Esophagus muscularis mucosa (tissue), 4 donors: Measurements from ENCODE around the gene PTPN3.

Experiments
- CTCF ChIP-seq, 3 experiments: fragments of 200-600 bp in 2 of 3; fragments of 450-650 bp in 1 of 3; sonication (generic) in 2 of 3; IDR thresholded peaks; one replicate each; pipeline ENCODE4 v1.5.1; 2017 to 2019; ENCODE audit warnings: antibody characterized with exemption in 3 of 3, mild to moderate bottlenecking in 2 of 3, moderate library complexity in 1 of 3
- EP300 ChIP-seq: sonication (generic); formaldehyde crosslinking; IDR thresholded peaks from one replicate; pipeline ENCODE4 v1.6.1; 2017; ENCODE audit warnings: antibody characterized with exemption
- POLR2A ChIP-seq: fragments of 450-650 bp; IDR thresholded peaks from one replicate; pipeline ENCODE4 v1.6.1; 2017; ENCODE audit warnings: antibody characterized with exemption, moderate library complexity, mild to moderate bottlenecking, low read depth
- POLR2AphosphoS5 ChIP-seq, 2 donors: sonication (generic); formaldehyde crosslinking; IDR thresholded peaks; one replicate each; pipeline ENCODE4 v1.6.1; 2017; ENCODE audit warnings: antibody characterized with exemption in 2 of 2

DNA sequence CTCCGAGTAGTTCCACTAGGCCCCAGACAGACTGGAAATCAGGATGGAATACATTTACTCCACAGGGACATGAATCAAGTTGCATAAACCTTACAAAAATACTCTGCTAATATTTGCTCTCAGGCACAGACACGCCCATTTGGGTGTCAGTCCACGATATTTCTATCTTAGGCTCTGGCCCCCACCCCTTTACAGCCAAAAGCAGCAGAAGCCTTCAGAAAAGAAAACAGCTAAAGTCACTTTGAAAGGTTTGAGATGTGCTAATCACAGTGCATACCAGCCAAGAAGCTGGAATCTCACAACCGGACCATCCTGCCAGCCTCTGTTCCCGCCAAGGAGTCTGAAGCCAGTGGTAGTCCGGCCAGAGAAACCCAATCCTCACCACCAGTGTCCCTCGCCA, 22.6 kb downstream of the PTPN3 start:
- TF ChIP-seq CTCF (IDR thresholded peaks at IDR 0.05) = no peak
- TF ChIP-seq POLR2A = no peak
- no peak for TF ChIP-seq POLR2AphosphoS5 (IDR thresholded peaks at IDR 0.05)
- TF ChIP-seq EP300 = no peak
